BE2C (cell line): ENCODE measurements around the gene ZFP91.

Source experiments
- DNase-seq: peaks from one replicate; pipeline ENCODE4 v3.0.0-alpha.2; 2020
- H3K27me3 ChIP-seq: fragments of 250-450 bp; sonication (Bioruptor Pico); 2 replicates; pipeline ENCODE4 v1.5.1; 2020; ENCODE audit warnings: mild to moderate bottlenecking
- H3K36me3 ChIP-seq: fragments of 250-450 bp; sonication (Bioruptor Pico); 2 replicates; pipeline ENCODE4 v1.5.1; 2020; ENCODE audit warnings: mild to moderate bottlenecking
- H3K4me1 ChIP-seq: fragments of 250-450 bp; sonication (Bioruptor Pico); 2 replicates; pipeline ENCODE4 v1.5.1; 2020
- H3K4me3 ChIP-seq: 2 replicates; pipeline ENCODE4 v1.5.1; 2011; ENCODE audit warnings: low read depth, low read length
- H3K9me3 ChIP-seq: fragments of 250-450 bp; sonication (Bioruptor Pico); 2 replicates; pipeline ENCODE4 v1.5.1; 2020
- TF ChIP-seq, protein P1 (sequence below): IDR thresholded peaks from 2 replicates; pipeline ENCODE4 v1.5.1; 2012; ENCODE audit warnings: mild to moderate bottlenecking, low read depth, low read length

ZFP91 gene

DNA sequence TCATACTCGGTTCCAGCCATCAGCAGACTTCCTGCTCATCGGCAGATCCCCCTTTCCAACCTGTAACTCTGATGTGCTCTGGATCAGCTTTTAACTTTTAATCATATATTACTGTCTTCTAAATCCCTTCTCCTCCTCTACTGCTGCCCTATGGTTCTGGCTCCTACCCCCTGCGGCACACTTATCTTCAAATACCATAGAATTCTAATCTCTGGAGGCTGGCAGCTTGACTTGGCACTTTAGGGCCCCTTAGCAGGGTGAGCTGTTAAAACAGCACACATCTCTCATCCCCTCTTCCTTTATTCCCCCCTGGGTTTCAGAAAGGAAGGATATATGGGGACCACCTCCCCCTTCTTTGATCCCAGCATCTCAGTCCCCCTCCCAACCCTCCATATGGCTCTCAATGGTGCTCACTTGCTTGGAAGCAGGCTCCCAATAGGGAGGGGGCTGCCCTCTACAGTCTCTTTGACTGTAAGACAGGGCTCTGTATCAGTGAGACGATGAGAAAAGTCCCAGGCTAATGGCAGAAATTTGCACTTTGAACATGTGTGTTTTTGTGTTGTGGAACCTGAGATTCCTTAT, 39.2 kb downstream of the ZFP91 start:
- no peak overlapping the region for H3K4me3 ChIP-seq
- H3K4me1 ChIP-seq: no peaks in the 10 kb centered on the region
- DNase-seq: no peak
- H3K9me3 ChIP-seq: no peaks in the 10 kb centered on the region
- H3K36me3 ChIP-seq: peaks cover 17% of the 10 kb centered on the region
- TF ChIP-seq, protein P1, sequence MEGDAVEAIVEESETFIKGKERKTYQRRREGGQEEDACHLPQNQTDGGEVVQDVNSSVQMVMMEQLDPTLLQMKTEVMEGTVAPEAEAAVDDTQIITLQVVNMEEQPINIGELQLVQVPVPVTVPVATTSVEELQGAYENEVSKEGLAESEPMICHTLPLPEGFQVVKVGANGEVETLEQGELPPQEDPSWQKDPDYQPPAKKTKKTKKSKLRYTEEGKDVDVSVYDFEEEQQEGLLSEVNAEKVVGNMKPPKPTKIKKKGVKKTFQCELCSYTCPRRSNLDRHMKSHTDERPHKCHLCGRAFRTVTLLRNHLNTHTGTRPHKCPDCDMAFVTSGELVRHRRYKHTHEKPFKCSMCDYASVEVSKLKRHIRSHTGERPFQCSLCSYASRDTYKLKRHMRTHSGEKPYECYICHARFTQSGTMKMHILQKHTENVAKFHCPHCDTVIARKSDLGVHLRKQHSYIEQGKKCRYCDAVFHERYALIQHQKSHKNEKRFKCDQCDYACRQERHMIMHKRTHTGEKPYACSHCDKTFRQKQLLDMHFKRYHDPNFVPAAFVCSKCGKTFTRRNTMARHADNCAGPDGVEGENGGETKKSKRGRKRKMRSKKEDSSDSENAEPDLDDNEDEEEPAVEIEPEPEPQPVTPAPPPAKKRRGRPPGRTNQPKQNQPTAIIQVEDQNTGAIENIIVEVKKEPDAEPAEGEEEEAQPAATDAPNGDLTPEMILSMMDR: peak; percentile 7; the same call in 1 of the 2 replicates
- no peaks in the 10 kb centered on the region for H3K27me3 ChIP-seq

DNA sequence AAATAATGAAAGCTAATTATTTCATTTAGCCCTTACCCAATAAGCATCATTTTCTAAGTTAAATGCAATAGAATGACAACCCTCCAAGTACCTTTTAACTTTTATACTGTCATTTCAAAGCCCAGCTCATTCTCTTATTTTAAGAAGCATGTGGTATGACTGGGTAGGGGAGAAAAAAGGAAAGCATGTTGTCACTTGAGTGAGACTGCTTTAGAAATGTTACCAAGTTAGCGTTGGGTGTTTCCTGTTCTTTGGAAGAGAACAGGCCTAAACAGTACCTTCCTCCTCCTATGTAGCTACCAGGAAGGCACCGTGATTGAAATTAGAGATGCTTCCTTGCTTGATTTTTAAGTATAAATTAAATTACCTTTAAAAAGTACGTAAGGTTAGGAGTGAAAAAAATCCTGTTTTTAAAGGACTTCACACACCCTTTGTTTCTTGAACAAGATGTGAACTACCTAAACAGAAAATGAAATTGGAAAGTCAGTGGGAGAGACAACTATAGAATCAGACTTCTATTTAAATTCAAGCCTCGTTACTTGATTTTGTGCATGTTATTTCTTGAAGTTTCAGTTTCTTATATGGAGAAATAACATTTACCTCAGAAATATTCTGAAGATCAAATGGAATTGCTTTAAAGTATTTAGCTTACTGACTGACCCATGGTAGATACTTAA, 42.9 kb downstream of the ZFP91 start:
- peaks cover 14% of the 10 kb centered on the region for H3K36me3 ChIP-seq
- no peaks in the 10 kb centered on the region for H3K27me3 ChIP-seq
- no peak for DNase-seq
- H3K9me3 ChIP-seq: no peaks in the 10 kb centered on the region
- H3K4me1 ChIP-seq: no peaks in the 10 kb centered on the region
- H3K4me3 ChIP-seq: no peak overlapping the region
- TF ChIP-seq, protein P1: no peak

DNA sequence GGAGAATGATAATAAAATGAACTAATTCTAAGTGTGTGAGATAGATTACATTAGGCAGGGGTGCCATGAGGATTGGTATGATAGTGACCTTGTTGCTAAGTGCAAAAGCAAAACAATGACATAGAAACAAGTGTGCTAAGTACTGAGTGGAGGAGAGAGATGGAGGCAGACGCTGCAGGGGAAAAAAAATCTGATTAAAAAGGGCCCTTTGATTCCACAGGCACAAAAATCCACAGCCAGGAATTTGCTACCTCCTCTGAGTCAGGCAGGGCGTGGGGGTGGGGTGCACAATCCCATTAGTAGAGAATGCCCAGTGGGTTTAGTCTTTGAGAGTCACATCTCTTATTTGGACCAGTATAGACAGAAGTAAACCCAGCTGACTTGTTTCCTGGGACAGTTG, 43.5 kb downstream of the ZFP91 start, which contains the start of gene CNTF:
TSS of gene CNTF (plus strand) at position 322 of the 400 bp plus-strand sequence. CDS start 88 bp downstream, outside the sequence.
- Histone ChIP-seq H3K27me3 (no peaks in the 10 kb centered on the region), H3K4me1 (no peaks in the 10 kb centered on the region), H3K9me3 (no peaks in the 10 kb centered on the region), H3K4me3 (no peak within 1 kb of the TSS), H3K36me3 (peaks cover 11% of the 10 kb centered on the region)
- DNase-seq: no peak
- TF ChIP-seq, protein P1: no peak

DNA sequence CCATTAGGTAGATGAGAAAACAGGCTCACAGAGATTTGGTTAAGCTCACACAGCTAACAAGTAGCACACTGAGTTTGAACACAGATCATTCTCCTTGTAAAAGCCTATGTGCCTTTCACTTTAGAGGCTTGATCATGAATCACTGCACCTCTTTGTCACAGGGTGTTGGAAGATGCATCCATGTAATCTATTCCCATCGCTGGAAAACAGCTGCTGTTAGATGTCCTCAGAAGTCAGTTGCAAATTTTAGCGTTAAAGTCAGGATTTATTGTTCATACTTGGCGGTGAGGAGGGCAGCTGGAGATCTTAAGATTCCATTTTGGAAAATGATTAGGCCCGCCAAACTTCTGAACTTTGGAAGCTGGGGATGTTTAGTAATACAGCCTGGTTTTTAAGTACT, 46.2 kb downstream of the ZFP91 start:
- no peaks in the 10 kb centered on the region for H3K27me3 ChIP-seq
- no peaks in the 10 kb centered on the region for H3K9me3 ChIP-seq
- no peak overlapping the region for H3K4me3 ChIP-seq
- H3K36me3 ChIP-seq: peaks cover 9% of the 10 kb centered on the region
- no peaks in the 10 kb centered on the region for H3K4me1 ChIP-seq
- TF ChIP-seq, protein P1: no peak
- no peak for DNase-seq

DNA sequence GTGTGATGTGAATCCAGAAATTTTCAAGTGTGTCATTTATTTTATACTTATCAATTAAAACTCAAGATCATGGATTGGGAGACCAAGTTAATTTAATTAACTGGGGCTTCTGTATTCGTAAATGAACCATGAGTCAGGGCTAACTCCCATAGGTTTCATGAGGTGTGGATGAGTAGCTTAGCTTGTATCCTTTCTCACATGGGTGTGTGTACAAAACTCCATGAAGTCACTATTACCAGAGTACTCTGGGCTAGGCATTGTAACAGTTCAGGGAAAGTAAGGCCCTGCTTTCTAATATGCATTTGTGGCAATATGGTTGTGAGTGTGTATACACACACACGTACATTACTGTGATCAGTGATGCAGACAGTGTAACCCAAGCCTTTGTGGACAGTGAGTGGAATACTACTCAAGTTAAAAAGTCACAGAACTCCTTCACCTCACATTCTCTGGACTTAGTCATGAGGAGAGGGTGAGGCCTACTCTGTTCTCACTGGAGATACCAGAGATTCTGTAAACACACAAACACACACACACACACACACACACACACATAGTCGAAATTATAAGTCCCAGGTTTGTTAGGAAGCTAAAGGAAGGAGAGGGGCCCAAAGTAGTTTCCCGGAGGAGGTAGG, 47.1 kb downstream of the ZFP91 start:
- DNase-seq: no peak
- Histone ChIP-seq H3K4me1 (no peaks in the 10 kb centered on the region), H3K9me3 (no peaks in the 10 kb centered on the region), H3K36me3 (peaks cover 8% of the 10 kb centered on the region), H3K27me3 (no peaks in the 10 kb centered on the region), H3K4me3 (no peak overlapping the region)
- TF ChIP-seq, protein P1: no peak
